Body of pancreas (tissue), 4 donors: ENCODE measurements around the gene IER5L.

Experiments used
- POLR2A ChIP-seq, 3 donors: fragments of 450-650 bp; IDR thresholded peaks; one replicate each; pipeline ENCODE4 v1.6.1; 2016; ENCODE audit warnings: antibody characterized with exemption in 3 of 3, mild to moderate bottlenecking in 2 of 3
- TF ChIP-seq, protein P1 (sequence below), 7 experiments: fragments of 450-650 bp in 4 of 7; fragments of 200-600 bp in 3 of 7; sonication (generic) in 3 of 7; IDR thresholded peaks; one replicate each; pipeline ENCODE4 v1.5.1; 2016 to 2019; ENCODE audit warnings: antibody characterized with exemption in 7 of 7

DNA sequence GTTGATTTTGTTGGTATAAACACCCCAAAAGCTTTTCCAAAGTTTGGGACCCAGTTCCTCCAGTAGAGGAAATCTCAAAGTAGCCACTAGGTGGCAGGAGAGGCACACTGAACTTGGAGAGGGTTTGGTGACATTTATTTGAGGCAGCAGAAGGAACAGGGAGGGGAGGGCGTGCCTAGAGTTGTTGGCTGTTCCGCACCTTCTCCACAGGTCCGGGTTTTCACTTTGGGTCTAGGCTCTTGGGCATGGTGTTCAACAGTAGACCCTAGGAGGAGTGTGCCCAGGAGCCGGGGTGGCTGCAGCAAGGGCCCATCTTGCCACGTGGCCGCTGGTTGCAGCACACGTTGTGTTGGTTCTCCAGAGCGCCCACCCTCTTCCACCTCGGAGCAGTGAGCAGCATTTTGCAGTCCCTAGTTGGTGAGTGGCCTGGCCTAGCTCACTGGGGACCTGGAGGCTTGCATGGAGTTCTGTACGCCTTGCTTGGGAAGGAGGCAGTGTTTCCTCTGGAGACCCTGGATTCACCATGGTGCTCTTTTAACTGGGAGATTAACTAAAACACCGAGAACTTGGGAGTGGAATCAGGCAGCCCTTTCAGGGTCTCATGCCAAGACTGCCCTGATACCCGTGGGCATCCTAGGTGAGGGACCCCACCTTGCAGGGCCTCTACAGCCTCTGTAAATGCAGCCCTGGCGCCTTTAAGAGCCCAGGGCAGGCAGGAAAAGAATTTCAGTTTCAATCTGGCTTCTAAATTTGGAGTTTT is 38.6 kb downstream of the IER5L start:
- TF ChIP-seq, protein P1, sequence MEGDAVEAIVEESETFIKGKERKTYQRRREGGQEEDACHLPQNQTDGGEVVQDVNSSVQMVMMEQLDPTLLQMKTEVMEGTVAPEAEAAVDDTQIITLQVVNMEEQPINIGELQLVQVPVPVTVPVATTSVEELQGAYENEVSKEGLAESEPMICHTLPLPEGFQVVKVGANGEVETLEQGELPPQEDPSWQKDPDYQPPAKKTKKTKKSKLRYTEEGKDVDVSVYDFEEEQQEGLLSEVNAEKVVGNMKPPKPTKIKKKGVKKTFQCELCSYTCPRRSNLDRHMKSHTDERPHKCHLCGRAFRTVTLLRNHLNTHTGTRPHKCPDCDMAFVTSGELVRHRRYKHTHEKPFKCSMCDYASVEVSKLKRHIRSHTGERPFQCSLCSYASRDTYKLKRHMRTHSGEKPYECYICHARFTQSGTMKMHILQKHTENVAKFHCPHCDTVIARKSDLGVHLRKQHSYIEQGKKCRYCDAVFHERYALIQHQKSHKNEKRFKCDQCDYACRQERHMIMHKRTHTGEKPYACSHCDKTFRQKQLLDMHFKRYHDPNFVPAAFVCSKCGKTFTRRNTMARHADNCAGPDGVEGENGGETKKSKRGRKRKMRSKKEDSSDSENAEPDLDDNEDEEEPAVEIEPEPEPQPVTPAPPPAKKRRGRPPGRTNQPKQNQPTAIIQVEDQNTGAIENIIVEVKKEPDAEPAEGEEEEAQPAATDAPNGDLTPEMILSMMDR (IDR thresholded peaks at IDR 0.05), result peak; percentile 86 to 98 (median 96)
- no peak for TF ChIP-seq POLR2A (IDR thresholded peaks at IDR 0.05)
